GM08714 (cell line): ENCODE measurements around the gene TFF3.
"Not testable (repeated sequence)": the region's sequence is repeated elsewhere in the genome, so short reads cannot be mapped to it uniquely, and the experiment has no call there.

Experiments used
- H3K4me3 ChIP-seq: fragments of 200-500 bp; sonication (Bioruptor generic); 2 replicates; pipeline ENCODE4 v1.5.1; 2014; ENCODE audit warnings: mild to moderate bottlenecking, low read length, inconsistent platforms
- ZNF274 ChIP-seq: IDR thresholded peaks from 2 replicates; pipeline ENCODE4 v1.6.1; 2012; ENCODE audit warnings: mild to moderate bottlenecking, low read depth, low read length

The TFF3 gene

DNA sequence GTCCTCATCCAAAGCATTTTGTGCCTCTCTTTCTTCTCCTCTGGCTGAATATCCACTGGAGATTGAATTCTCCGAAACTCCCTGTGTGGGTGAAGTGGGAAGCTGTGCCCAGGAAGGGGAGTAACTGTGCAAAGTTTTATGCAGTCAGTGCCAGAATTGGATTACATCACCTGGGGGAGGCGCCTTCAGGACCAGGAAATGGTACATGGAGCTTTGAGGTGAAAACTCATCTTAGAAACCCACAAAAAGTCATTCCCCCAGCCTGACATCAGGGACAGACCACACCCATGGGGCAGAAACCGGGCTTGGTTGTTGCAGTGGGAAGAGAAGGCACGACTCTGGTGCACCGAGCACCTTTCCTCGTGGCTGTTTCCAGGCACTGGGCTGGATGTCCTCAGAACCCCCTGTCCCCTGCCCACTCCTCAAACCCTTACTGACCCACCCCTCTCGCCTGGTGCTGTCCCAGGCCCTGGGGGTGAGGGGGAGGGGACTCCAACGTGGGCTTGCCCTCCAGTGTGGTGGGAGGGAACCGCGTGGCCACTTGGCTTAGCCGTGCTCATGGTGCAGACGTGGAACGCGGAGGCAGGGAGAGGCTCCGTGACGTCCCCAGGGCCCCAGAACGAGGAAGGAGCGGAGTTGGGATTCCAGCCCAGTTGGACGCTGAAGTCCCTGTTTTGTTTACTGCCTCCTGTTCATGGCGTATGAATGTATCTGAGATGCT is 15.7 kb downstream of the TFF3 start:
- H3K4me3 ChIP-seq, result no peak overlapping the region
- TF ChIP-seq ZNF274, result no peak

DNA sequence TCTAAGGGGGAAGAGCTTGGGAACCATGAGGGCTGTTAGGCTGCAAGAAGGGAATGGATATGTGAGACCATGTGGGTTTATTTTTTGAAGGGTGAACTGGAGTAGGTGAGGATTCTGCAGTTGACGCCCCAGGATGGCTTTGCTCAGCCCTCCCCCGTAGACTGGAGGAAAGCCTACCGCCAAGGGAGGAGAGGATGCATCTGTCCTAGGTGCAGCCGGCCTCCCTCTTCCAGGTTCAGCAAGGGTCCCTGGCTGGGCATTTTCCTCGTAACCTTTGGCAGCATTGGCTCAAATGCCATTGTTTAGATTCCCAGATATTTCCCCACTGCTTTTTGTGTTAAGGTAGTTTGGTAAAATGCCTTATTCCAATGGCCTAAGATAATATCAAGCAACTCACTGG is 16.6 kb downstream of the TFF3 start:
- H3K4me3 ChIP-seq, result no peak overlapping the region
- no peak for TF ChIP-seq ZNF274

DNA sequence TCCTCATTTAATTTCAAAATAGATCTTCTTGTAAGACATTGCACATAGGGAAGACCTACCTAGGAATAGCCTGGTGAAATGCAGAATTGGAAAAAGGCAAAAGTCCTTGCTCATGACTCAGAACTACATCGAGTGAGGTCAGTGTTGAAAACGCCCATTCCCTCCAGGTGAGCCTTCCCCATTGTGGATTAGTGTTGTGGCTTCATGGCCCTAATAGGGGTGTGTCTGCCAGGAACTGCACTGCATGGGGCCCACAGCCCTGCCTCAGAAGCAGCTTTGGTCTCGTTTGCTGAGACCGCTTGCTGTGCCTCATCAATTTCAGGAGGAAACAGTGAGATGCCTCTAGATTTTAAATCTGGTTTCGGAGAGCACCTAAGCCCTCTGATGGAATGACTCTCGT is 17.0 kb downstream of the TFF3 start:
- H3K4me3 ChIP-seq, result no peak overlapping the region
- TF ChIP-seq ZNF274, result no peak

DNA sequence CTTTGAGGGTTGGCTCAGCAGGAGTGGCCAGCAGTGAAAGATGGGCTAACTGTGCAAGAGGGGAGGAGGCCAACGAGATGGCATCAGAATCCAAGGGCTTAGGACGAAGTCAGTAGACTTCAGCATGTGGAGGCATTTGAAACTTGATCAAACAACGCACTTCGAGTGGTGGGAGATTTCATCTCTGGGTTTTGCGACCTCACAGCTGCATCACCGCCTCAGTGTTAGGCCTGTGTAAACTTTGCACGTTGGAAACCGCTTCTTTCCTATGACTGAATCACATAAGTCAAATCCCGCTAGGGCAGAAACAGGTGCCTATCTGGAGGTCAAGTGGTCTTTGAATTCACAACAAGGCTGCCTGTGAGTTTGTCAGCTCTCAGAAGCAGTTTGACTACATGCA is 17.8 kb downstream of the TFF3 start:
- no peak for TF ChIP-seq ZNF274
- no peak overlapping the region for H3K4me3 ChIP-seq

DNA sequence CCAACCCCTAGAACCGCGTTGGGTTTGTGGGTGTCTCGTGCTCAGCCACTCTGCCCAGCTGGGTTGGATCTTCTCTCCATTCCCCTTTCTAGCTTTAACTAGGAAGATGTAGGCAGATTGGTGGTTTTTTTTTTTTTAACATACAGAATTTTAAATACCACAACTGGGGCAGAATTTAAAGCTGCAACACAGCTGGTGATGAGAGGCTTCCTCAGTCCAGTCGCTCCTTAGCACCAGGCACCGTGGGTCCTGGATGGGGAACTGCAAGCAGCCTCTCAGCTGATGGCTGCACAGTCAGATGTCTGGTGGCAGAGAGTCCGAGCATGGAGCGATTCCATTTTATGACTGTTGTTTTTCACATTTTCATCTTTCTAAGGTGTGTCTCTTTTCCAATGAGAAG is 18.7 kb downstream of the TFF3 start:
- TF ChIP-seq ZNF274, result no peak
- no peak overlapping the region for H3K4me3 ChIP-seq

DNA sequence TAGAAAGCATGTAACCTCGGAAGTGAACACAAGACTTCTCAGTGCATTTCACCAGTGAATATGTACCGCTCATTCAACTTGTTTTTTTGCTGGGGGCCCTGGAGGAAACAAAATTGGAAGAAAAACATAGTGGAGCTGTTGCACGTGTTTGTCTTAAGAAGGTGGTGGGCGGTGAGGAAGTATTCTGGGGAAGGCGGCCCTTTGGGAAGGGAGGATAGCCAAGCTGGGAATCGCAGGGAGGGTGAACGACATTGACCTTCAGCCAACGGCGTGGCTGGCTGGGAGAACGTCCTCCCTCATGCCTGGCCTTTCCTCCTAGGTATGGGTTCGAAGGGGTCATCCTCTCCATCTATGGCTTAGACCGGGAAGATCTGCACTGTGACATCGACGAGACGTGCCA is 19.4 kb downstream of the TFF3 start:
- no peak for TF ChIP-seq ZNF274
- H3K4me3 ChIP-seq, result no peak overlapping the region

DNA sequence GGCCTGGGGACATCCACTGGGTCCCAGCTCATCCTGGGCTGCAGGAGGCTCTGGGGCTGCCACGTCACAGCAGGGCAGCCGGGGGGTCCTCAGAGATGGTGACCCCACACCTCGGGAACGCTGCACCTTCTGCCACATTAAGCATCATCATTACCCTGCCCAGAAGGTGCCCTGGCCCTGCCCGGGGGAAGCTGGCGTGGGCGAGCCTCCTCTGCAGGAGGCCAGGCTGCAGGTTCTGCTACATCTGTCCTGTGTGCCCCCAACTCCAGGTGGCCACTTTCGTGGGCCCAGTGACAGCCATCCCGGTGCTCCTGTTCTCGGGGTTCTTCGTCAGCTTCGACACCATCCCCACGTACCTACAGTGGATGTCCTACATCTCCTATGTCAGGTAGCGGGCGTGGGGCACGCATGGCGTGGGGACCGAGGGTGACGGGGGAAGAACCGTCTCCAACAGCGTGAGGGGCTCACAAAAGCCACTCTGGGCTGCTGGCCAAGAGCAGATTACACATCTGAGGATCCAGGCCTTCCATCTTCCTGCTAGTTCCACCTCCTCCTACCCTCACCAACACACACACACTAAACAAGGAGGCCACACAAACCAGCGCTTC is 20.8 kb downstream of the TFF3 start:
- TF ChIP-seq ZNF274, result no peak
- no peak overlapping the region for H3K4me3 ChIP-seq

DNA sequence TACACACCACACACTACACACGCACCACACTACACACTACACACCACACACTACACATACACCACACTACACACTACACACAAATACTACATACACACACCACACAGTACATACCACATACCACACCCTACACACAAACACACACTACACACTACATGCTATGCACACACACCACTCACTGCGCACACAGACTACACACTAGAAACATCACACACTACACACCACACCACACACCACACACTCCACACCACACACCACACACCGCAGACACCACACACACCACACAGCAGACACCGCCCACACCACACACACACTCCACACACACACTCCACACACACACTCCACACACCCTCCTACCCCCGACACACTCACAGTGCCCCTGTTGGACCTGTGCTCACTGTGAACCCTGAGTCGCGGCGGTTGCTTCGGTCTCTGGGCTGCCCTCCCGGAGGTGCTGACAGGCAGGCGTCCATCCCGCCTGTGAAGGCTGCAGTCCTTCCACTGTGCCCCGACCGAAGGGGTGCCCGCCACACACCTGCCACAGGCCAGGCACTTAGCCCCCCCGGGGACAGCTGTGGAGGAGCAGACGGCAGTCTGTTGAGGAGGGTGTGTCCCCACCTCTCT is 21.4 kb downstream of the TFF3 start:
- no peak for TF ChIP-seq ZNF274
- no peak overlapping the region for H3K4me3 ChIP-seq

DNA sequence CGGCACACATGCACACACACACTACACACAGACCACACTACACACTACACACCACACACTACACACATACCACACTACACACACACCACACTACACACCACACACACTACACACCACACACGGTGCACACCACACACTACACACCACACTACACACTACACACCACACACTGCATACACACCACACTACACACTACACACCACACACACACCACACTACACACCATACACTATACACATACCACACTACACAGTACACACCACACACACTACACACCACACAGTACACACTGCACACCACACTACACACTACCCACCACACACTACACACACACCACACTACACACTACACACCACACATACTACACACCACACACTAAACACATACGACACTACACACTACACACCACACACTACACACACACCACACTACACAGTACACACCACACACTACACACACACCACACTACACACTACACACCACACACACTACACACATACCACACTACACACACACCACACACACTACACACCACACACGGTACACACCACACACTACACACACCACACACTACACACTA is 22.6 kb downstream of the TFF3 start:
- H3K4me3 ChIP-seq, result not testable (repeated sequence)

DNA sequence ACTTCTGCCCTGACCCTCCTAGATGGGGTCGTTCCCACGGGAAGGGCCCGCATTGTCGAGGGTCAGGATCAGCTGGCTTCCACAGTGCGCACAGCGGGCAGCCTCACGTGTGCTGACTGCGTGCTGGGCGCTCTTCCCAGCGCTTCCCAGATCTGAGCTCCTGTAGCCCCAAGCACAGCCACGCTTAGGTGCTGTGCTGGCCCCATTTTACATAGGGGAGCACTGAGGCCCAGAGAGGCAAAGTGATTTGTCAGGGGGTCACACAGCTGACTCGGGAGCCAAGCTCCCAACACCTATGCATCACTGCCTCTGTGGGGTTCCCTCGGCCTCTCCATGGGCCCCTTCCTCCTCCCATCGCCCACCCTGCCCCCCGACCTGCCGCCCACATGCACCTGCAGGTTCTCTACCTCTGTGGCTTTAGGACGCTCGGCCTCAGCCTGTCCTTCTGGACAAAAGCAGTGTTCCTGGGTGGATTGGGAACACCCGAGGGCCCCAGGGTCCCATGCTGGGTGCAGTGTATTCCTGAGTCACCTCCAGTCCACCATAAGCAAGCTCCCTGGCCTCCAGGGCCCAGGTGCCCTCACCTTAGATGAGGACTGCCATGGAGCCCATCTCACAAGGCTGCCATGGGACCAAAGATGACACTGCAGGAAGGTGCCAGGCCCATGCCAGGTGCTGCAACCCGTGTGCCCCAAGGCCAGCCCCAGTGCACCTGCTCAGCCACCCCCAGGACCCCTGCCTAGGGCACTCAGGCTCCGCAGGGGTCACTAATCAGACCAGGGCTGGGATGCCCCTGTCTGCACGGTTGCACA is 23.3 kb downstream of the TFF3 start:
- no peak for TF ChIP-seq ZNF274
- no peak overlapping the region for H3K4me3 ChIP-seq

DNA sequence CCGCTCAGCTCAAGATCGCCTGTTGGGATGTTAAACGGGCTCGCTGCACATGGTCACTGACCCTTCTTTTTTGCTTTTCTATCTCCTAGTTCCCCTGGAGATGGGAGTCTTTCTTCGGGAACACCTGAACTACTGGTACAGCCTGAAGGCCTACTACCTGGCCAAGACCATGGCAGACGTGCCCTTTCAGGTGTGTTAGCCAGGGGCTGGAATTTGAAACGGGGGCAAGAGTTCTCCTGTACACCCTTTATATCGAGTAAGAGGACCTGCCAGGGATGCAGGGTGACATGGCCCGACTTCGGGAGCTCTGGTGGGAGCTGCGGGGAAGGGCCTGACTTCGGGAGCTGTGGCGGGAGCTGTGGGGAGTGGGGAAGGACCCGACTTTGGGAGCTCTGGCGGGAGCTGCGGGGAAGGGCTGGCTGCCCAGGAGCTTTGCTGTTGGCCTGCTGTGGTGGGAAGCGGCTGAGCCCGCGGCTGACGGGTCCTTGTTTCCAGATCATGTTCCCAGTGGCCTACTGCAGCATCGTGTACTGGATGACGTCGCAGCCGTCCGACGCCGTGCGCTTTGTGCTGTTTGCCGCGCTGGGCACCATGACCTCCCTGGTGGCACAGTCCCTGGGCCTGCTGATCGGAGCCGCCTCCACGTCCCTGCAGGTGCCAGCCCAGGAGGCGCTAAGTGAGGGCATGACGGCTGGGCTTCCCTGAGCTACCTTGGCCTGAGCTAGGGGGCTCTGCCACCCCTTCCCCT is 24.0 kb downstream of the TFF3 start:
- no peak for TF ChIP-seq ZNF274
- no peak overlapping the region for H3K4me3 ChIP-seq

DNA sequence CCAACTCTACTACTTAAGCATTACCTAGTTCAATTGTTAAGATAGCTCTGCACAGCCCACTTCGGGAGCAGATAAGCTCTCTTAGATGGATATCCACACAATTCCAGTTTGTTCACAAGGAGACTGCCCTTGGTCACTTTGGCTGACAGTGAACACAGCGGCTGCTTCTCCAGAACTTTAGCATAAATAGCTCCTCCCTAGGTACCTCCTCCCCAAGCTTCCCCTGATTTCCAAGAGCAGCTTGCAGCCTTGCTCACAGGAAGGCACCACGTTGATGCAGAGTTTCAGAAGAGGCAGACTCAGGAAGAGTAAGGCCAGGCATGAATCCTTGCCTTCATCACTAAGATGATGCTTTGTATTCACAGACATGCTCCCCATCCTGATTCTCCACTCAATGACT is 24.7 kb downstream of the TFF3 start:
- no peak overlapping the region for H3K4me3 ChIP-seq
- TF ChIP-seq ZNF274, result no peak

DNA sequence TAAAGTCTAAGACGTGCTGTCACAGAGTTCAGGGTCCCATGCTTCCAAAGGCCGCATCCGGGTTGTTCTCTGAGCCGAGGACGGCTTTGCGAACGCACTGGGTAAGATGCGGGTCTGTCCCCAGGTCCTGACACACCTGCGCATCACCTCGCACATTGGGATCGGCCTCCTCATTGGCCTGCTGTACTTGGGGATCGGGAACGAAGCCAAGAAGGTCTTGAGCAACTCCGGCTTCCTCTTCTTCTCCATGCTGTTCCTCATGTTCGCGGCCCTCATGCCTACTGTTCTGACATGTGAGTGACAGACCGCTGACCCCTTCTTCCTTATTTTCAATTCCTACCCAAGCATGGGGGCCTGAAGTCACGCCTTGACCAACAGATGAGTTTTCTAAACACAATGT is 25.3 kb downstream of the TFF3 start:
- no peak overlapping the region for H3K4me3 ChIP-seq
- TF ChIP-seq ZNF274, result no peak

DNA sequence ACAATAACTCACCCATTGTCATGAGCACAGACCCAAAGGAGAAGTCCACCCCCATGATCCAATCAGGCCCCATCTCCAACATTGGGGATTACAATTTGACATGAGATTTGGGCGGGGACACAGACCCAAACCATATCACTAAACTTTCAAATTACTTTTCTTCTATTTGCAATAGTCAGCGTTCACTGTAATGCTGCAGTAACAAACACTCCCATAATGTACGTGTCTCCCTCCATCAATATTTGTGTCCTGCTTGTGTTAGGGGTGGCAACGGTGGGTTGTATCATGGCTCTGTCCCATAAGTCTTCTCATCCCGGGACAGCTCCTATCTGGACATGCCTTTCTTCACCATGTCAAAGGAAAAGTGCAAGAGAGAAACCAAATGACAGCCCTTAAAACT is 26.2 kb downstream of the TFF3 start:
- no peak overlapping the region for H3K4me3 ChIP-seq
- TF ChIP-seq ZNF274, result no peak
